Neural cell (in vitro differentiated cells): ENCODE measurements around the gene N4BP2L1. TPM values are rescaled to one million over a fixed set of nuclear protein-coding genes. Genes with fewer than 3 reads are reported as not detected.
"Not testable (repeated sequence)": the region's sequence is repeated elsewhere in the genome, so short reads cannot be mapped to it uniquely, and the experiment has no call there.

ENCODE experiments used
- H2AFZ ChIP-seq: fragments of 200-600, 300-800 bp; sonication (generic), shearing (Covaris generic); 2 replicates; pipeline ENCODE4 v1.6.0; 2014; ENCODE audit warnings: low read depth, mild to moderate bottlenecking, antibody characterized with exemption, low read length, moderate library complexity
- H3F3A ChIP-seq: fragments of 200-600 bp; shearing (Covaris generic); 2 replicates; pipeline ENCODE4 v1.6.1; 2016; ENCODE audit warnings: mild to moderate bottlenecking, moderate library complexity, mixed read lengths, antibody characterized with exemption, low read length; ENCODE audit not compliant: insufficient read depth, poor library complexity, severe bottlenecking
- H3K27ac ChIP-seq: fragments of 200-600, 300-800 bp; sonication (generic), shearing (Covaris generic); 2 replicates; pipeline ENCODE4 v1.5.1; 2014; ENCODE audit warnings: mild to moderate bottlenecking, low read length, moderate library complexity
- H3K27me3 ChIP-seq: fragments of 300-800, 200-600 bp; sonication (generic), shearing (Covaris generic); 2 replicates; pipeline ENCODE4 v1.6.0; 2014; ENCODE audit warnings: mild to moderate bottlenecking, low read depth, low read length, moderate library complexity; ENCODE audit not compliant: insufficient read depth
- H3K36me3 ChIP-seq: fragments of 300-800, 200-600 bp; sonication (generic), shearing (Covaris generic); 2 replicates; pipeline ENCODE4 v1.5.1; 2014; ENCODE audit warnings: mild to moderate bottlenecking, antibody characterized with exemption, low read length, moderate library complexity; ENCODE audit not compliant: insufficient read depth
- H3K4me2 ChIP-seq: fragments of 300-800, 200-600 bp; sonication (generic), shearing (Covaris generic); 2 replicates; pipeline ENCODE4 v1.6.0; 2014; ENCODE audit warnings: mild to moderate bottlenecking, low read length
- H3K4me3 ChIP-seq: fragments of 300-800, 200-600 bp; sonication (generic), shearing (Covaris generic); 2 replicates; pipeline ENCODE4 v1.5.1; 2014; ENCODE audit warnings: mild to moderate bottlenecking, low read length, moderate library complexity
- H3K79me2 ChIP-seq: fragments of 200-600 bp; shearing (Covaris generic); replicated peaks from 2 replicates; pipeline ENCODE4 v1.6.0; 2014; ENCODE audit warnings: mild to moderate bottlenecking, low read length, moderate library complexity; ENCODE audit not compliant: insufficient read depth
- H3K9ac ChIP-seq: fragments of 300-800, 200-600 bp; sonication (generic), shearing (Covaris generic); 2 replicates; pipeline ENCODE4 v1.6.1; 2016; ENCODE audit warnings: mild to moderate bottlenecking, low read length, mixed read lengths
- H3K9me2 ChIP-seq: fragments of 200-600 bp; shearing (Covaris generic); 2 replicates; pipeline ENCODE4 v1.6.1; 2016; ENCODE audit warnings: mild to moderate bottlenecking, low read length, mixed read lengths; ENCODE audit not compliant: insufficient read depth
- H3K9me3 ChIP-seq: fragments of 200-600, 300-800 bp; sonication (generic), shearing (Covaris generic); 2 replicates; pipeline ENCODE4 v1.6.1; 2016; ENCODE audit warnings: mild to moderate bottlenecking, mixed run types, low read length, moderate library complexity, mixed read lengths
- H4K20me1 ChIP-seq: fragments of 200-600 bp; shearing (Covaris generic); 2 replicates; pipeline ENCODE4 v1.6.1; 2016; ENCODE audit warnings: mild to moderate bottlenecking, mixed run types; ENCODE audit not compliant: insufficient read depth
- EP300 ChIP-seq: fragments of 450-650 bp; conservative IDR thresholded peaks from 2 replicates; pipeline ENCODE4 v1.6.1; 2014; ENCODE audit warnings: antibody characterized with exemption, mild to moderate bottlenecking, moderate library complexity; ENCODE audit not compliant: poor library complexity, severe bottlenecking
- EZH2 ChIP-seq: fragments of 200-600, 300-800 bp; shearing (Covaris generic), sonication (generic); IDR thresholded peaks from 2 replicates; pipeline ENCODE4 v1.6.1; 2014; ENCODE audit warnings: antibody characterized with exemption, low read length, borderline replicate concordance, mild to moderate bottlenecking; ENCODE audit not compliant: insufficient read depth, poor library complexity, severe bottlenecking
- MXI1 ChIP-seq: fragments of 450-650 bp; conservative IDR thresholded peaks from 2 replicates; pipeline ENCODE4 v1.6.1; 2014; ENCODE audit warnings: antibody characterized with exemption, mild to moderate bottlenecking; ENCODE audit not compliant: poor library complexity, severe bottlenecking
- POLR2AphosphoS5 ChIP-seq: IDR thresholded peaks from 2 replicates; pipeline ENCODE4 v1.6.1; 2012
- RAD21 ChIP-seq: fragments of 450-650 bp; conservative IDR thresholded peaks from 2 replicates; pipeline ENCODE4 v1.6.1; 2014; ENCODE audit warnings: antibody characterized with exemption, mild to moderate bottlenecking, moderate library complexity
- SMC3 ChIP-seq: fragments of 450-650 bp; conservative IDR thresholded peaks from 2 replicates; pipeline ENCODE4 v1.6.1; 2014; ENCODE audit warnings: antibody characterized with exemption, mild to moderate bottlenecking, moderate library complexity; ENCODE audit not compliant: poor library complexity
- TAF1 ChIP-seq: IDR thresholded peaks from 2 replicates; pipeline ENCODE4 v1.6.1; 2012; ENCODE audit warnings: low read depth
- polyA plus RNA-seq: library from polyadenylated mRNA; depleted of rRNA; stranded (reverse); fragments of >200 nt; gene quantifications from 2 replicates; pipeline ENCODE4 v1.2.3, GENCODE V29; 2014
- TF ChIP-seq, protein P1 (sequence below): fragments of 450-650 bp; IDR thresholded peaks from 2 replicates; pipeline ENCODE4 v1.5.1; 2014; ENCODE audit warnings: antibody characterized with exemption, mild to moderate bottlenecking, moderate library complexity; ENCODE audit not compliant: poor library complexity, severe bottlenecking
- TF ChIP-seq, protein P2 (sequence below): IDR thresholded peaks from 2 replicates; pipeline ENCODE4 v1.6.1; 2012; ENCODE audit warnings: borderline replicate concordance

N4BP2L1 gene
- polyA plus RNA-seq, 1 donor from 2014 or later: 6.1 TPM

DNA sequence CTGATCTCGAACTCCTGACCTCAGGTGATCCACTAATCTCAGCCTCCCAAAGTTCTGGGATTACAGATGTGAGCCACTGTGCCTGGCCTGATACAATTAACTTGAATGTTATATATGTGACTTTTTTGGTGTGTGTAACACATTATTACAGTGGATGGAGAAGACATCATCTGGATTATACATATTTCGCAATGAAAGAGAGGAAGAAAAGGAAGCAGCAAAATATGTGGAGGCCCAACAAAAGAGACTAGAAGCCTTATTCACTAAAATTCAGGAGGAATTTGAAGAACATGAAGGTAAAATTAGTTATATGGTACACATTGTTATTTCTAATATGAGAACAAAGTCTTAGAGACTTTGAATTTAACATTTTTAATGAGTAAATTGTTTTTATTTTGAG, 57.1 kb downstream of the N4BP2L1 start:
- H3K4me3 ChIP-seq: no peak overlapping the region
- H3K9me3 ChIP-seq: no peaks in the 10 kb centered on the region
- H2AFZ ChIP-seq: no peak overlapping the region
- H3K27me3 ChIP-seq: no peaks in the 10 kb centered on the region
- H3K36me3 ChIP-seq: no peaks in the 10 kb centered on the region
- no peaks in the 10 kb centered on the region for H3K9me2 ChIP-seq
- H3K4me2 ChIP-seq: no peak overlapping the region
- H3K79me2 ChIP-seq: no peaks in the 10 kb centered on the region
- no peaks in the 10 kb centered on the region for H4K20me1 ChIP-seq
- no peaks in the 10 kb centered on the region for H3F3A ChIP-seq
- no peak overlapping the region for H3K27ac ChIP-seq
- TF ChIP-seq EZH2 (no peak), RAD21 (no peak), POLR2AphosphoS5 (no peak), EP300 (no peak), SMC3 (no peak), MXI1 (no peak), TAF1 (no peak)
- TF ChIP-seq, protein P1, sequence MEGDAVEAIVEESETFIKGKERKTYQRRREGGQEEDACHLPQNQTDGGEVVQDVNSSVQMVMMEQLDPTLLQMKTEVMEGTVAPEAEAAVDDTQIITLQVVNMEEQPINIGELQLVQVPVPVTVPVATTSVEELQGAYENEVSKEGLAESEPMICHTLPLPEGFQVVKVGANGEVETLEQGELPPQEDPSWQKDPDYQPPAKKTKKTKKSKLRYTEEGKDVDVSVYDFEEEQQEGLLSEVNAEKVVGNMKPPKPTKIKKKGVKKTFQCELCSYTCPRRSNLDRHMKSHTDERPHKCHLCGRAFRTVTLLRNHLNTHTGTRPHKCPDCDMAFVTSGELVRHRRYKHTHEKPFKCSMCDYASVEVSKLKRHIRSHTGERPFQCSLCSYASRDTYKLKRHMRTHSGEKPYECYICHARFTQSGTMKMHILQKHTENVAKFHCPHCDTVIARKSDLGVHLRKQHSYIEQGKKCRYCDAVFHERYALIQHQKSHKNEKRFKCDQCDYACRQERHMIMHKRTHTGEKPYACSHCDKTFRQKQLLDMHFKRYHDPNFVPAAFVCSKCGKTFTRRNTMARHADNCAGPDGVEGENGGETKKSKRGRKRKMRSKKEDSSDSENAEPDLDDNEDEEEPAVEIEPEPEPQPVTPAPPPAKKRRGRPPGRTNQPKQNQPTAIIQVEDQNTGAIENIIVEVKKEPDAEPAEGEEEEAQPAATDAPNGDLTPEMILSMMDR: no peak
- TF ChIP-seq, protein P2, sequence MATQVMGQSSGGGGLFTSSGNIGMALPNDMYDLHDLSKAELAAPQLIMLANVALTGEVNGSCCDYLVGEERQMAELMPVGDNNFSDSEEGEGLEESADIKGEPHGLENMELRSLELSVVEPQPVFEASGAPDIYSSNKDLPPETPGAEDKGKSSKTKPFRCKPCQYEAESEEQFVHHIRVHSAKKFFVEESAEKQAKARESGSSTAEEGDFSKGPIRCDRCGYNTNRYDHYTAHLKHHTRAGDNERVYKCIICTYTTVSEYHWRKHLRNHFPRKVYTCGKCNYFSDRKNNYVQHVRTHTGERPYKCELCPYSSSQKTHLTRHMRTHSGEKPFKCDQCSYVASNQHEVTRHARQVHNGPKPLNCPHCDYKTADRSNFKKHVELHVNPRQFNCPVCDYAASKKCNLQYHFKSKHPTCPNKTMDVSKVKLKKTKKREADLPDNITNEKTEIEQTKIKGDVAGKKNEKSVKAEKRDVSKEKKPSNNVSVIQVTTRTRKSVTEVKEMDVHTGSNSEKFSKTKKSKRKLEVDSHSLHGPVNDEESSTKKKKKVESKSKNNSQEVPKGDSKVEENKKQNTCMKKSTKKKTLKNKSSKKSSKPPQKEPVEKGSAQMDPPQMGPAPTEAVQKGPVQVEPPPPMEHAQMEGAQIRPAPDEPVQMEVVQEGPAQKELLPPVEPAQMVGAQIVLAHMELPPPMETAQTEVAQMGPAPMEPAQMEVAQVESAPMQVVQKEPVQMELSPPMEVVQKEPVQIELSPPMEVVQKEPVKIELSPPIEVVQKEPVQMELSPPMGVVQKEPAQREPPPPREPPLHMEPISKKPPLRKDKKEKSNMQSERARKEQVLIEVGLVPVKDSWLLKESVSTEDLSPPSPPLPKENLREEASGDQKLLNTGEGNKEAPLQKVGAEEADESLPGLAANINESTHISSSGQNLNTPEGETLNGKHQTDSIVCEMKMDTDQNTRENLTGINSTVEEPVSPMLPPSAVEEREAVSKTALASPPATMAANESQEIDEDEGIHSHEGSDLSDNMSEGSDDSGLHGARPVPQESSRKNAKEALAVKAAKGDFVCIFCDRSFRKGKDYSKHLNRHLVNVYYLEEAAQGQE: no peak
- no peak overlapping the region for H3K9ac ChIP-seq

DNA sequence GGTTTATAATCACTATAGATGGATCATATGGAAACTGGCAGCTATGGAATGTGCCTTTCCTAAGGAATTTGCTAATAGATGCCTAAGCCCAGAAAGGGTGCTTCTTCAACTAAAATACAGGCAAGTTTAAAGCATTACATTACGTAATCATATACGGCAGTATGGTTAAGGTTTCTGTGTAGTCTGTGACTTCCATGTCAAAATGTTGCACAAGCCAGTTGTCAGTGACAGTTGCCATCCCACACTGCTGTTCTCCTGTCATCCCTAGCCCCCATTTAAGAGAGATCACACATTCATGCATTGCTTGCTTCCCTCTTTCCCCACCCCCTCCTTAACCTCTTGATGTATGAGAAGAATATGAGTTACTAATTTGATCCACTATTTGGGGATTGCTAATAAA, 65.4 kb downstream of the N4BP2L1 start:
- no peaks in the 10 kb centered on the region for H3K9me2 ChIP-seq
- no peak overlapping the region for H3K4me2 ChIP-seq
- no peak overlapping the region for H3K27ac ChIP-seq
- H3K36me3 ChIP-seq: no peaks in the 10 kb centered on the region
- H3K4me3 ChIP-seq: no peak overlapping the region
- H3F3A ChIP-seq: no peaks in the 10 kb centered on the region
- no peaks in the 10 kb centered on the region for H4K20me1 ChIP-seq
- H3K9ac ChIP-seq: no peak overlapping the region
- TF ChIP-seq EP300: peak; percentile 25
- no peak for TF ChIP-seq TAF1
- H3K9me3 ChIP-seq: no peaks in the 10 kb centered on the region
- no peaks in the 10 kb centered on the region for H3K79me2 ChIP-seq
- H2AFZ ChIP-seq: no peak overlapping the region
- no peaks in the 10 kb centered on the region for H3K27me3 ChIP-seq

- not testable (repeated sequence) for H3K4me2 ChIP-seq, H3K9ac ChIP-seq, H3F3A ChIP-seq, H3K36me3 ChIP-seq, H3K4me3 ChIP-seq, H3K9me3 ChIP-seq, H3K9me2 ChIP-seq, H3K79me2 ChIP-seq, H3K27ac ChIP-seq, H3K27me3 ChIP-seq, H4K20me1 ChIP-seq, H2AFZ ChIP-seq
Observed at GRCh38 chr13:32355935-32356334, 72.0 kb downstream of the N4BP2L1 start.
